ENCODE data around the gene HYAL3. TPM values are rescaled to one million over a fixed set of nuclear protein-coding genes. Genes with fewer than 3 reads are reported as not detected.

Gene HYAL3
- total and polyA plus RNA-seq, 2 of the 13 experiments (the other 11 are each of a cell fraction or from before 2014, with no cell fraction given), result 5.5 to 10.4 TPM

DNA sequence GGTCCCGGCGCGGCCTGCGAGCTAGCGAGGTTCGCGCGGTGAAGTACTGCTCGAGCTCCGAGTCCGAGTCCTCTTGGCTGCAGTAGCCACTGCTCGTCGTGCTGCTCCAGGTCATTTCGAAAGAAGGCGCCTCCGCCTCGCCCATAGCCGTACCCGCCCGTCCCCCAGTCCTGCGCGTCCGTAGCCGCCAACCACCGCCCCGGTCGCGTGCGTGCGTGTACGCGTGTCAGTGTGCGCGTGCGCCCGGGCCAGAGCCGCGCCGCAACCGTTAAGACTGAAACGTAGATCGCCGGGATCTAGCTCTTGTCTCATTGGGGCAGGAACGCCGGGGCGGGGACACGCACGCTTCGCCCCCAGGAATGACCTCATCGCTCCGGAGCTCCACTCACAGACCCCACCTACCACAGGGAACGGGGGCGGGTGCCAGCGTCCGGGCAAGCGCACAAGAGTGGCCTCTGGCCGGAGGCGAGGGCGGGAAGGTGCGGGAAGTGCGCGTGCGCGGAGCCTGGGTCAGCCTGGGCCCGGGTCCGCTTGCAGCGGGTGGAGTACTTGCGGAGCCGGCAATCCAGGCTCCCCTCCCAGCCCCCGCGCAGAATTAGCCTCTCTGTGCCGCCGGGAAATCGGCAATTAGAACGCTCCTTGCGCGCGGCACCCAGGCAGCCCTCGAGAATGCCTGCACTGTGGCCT, 38.1 kb upstream of the HYAL3 start (continued):
- TF ChIP-seq, protein P1, sequence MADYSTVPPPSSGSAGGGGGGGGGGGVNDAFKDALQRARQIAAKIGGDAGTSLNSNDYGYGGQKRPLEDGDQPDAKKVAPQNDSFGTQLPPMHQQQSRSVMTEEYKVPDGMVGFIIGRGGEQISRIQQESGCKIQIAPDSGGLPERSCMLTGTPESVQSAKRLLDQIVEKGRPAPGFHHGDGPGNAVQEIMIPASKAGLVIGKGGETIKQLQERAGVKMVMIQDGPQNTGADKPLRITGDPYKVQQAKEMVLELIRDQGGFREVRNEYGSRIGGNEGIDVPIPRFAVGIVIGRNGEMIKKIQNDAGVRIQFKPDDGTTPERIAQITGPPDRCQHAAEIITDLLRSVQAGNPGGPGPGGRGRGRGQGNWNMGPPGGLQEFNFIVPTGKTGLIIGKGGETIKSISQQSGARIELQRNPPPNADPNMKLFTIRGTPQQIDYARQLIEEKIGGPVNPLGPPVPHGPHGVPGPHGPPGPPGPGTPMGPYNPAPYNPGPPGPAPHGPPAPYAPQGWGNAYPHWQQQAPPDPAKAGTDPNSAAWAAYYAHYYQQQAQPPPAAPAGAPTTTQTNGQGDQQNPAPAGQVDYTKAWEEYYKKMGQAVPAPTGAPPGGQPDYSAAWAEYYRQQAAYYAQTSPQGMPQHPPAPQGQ (CRISPR knock-in tag; IDR thresholded peaks at IDR 0.05; ENCODE audit: borderline replicate concordance), result no peak
- TF ChIP-seq HDAC1 (CRISPR knock-in tag; IDR thresholded peaks at IDR 0.05) (peak; percentile 94), SRSF9 (IDR thresholded peaks at IDR 0.05; ENCODE audit: borderline replicate concordance, insufficient read depth, low read depth, low read length, poor library complexity, severe bottlenecking) (no peak), ZBTB7A (CRISPR knock-in tag; IDR thresholded peaks at IDR 0.05) (no peak), RARG (CRISPR knock-in tag; IDR thresholded peaks at IDR 0.05; ENCODE audit: low read depth) (no peak), JUNB (CRISPR knock-in tag; IDR thresholded peaks at IDR 0.05; ENCODE audit: borderline replicate concordance) (0 out of 2 replicates have a peak, but pooled peaks have one; percentile 56), CENPT (CRISPR knock-in tag; IDR thresholded peaks at IDR 0.05; ENCODE audit: low read depth) (peak; percentile 25; the same call in 1 of the 2 replicates), ZFYVE20 (CRISPR knock-in tag; IDR thresholded peaks at IDR 0.05; ENCODE audit: borderline replicate concordance, low read depth) (no peak), ZKSCAN1 (IDR thresholded peaks at IDR 0.05; ENCODE audit: low read length) (no peak), MXD4 (CRISPR knock-in tag; IDR thresholded peaks at IDR 0.05) (peak; percentile 93), ZNF775 (CRISPR knock-in tag; IDR thresholded peaks at IDR 0.05; ENCODE audit: borderline replicate concordance) (no peak), RFX3 (CRISPR knock-in tag; IDR thresholded peaks at IDR 0.05) (no peak), ONECUT2 (CRISPR knock-in tag; IDR thresholded peaks at IDR 0.05) (no peak), ZNF136 (CRISPR knock-in tag; IDR thresholded peaks at IDR 0.05; ENCODE audit: low read depth) (peak; percentile 62; the same call in 1 of the 2 replicates), GLI4 (CRISPR knock-in tag; IDR thresholded peaks at IDR 0.05; ENCODE audit: borderline replicate concordance) (no peak; the same call in 1 of the 2 replicates)
- TF ChIP-seq, protein P2, sequence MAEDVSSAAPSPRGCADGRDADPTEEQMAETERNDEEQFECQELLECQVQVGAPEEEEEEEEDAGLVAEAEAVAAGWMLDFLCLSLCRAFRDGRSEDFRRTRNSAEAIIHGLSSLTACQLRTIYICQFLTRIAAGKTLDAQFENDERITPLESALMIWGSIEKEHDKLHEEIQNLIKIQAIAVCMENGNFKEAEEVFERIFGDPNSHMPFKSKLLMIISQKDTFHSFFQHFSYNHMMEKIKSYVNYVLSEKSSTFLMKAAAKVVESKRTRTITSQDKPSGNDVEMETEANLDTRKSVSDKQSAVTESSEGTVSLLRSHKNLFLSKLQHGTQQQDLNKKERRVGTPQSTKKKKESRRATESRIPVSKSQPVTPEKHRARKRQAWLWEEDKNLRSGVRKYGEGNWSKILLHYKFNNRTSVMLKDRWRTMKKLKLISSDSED (CRISPR knock-in tag; IDR thresholded peaks at IDR 0.05), result no peak
- TF ChIP-seq, protein P3, sequence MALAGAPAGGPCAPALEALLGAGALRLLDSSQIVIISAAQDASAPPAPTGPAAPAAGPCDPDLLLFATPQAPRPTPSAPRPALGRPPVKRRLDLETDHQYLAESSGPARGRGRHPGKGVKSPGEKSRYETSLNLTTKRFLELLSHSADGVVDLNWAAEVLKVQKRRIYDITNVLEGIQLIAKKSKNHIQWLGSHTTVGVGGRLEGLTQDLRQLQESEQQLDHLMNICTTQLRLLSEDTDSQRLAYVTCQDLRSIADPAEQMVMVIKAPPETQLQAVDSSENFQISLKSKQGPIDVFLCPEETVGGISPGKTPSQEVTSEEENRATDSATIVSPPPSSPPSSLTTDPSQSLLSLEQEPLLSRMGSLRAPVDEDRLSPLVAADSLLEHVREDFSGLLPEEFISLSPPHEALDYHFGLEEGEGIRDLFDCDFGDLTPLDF (CRISPR knock-in tag; IDR thresholded peaks at IDR 0.05), result peak; percentile 89
- TF ChIP-seq, protein P4, sequence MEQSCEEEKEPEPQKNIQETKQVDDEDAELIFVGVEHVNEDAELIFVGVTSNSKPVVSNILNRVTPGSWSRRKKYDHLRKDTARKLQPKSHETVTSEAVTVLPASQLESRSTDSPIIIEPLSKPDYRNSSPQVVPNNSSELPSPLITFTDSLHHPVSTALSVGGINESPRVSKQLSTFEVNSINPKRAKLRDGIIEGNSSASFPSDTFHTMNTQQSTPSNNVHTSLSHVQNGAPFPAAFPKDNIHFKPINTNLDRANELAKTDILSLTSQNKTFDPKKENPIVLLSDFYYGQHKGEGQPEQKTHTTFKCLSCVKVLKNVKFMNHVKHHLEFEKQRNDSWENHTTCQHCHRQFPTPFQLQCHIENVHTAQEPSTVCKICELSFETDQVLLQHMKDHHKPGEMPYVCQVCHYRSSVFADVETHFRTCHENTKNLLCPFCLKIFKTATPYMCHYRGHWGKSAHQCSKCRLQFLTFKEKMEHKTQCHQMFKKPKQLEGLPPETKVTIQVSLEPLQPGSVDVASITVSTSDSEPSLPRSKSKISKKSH (CRISPR knock-in tag; IDR thresholded peaks at IDR 0.05; ENCODE audit: borderline replicate concordance), result 0 out of 2 replicates have a peak, but pooled peaks have one; percentile 67
- TF ChIP-seq, protein P5, sequence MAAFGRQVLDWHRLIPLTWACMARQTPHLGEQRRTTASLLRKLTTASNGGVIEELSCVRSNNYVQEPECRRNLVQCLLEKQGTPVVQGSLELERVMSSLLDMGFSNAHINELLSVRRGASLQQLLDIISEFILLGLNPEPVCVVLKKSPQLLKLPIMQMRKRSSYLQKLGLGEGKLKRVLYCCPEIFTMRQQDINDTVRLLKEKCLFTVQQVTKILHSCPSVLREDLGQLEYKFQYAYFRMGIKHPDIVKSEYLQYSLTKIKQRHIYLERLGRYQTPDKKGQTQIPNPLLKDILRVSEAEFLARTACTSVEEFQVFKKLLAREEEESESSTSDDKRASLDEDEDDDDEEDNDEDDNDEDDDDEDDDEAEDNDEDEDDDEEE (CRISPR knock-in tag; IDR thresholded peaks at IDR 0.05), result peak; percentile 91
- TF ChIP-seq, protein P6, sequence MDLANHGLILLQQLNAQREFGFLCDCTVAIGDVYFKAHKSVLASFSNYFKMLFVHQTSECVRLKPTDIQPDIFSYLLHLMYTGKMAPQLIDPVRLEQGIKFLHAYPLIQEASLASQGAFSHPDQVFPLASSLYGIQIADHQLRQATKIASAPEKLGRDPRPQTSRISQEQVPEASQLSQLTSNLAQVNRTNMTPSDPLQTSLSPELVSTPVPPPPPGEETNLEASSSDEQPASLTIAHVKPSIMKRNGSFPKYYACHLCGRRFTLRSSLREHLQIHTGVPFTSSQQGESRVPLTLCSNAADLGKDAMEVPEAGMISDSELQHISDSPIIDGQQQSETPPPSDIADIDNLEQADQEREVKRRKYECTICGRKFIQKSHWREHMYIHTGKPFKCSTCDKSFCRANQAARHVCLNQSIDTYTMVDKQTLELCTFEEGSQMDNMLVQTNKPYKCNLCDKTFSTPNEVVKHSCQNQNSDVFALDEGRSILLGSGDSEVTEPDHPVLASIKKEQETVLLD (CRISPR knock-in tag; IDR thresholded peaks at IDR 0.05; ENCODE audit: low read depth), result peak; percentile 95
